Erythroblast (primary cell): ENCODE results near the gene CBLC.

Experiments
- GATA1 ChIP-seq: IDR thresholded peaks from 2 replicates; pipeline ENCODE4 v1.6.1; 2011; ENCODE audit warnings: low read depth, mild to moderate bottlenecking, control low read depth, low read length, moderate library complexity
- POLR2A ChIP-seq: IDR thresholded peaks from 2 replicates; pipeline ENCODE4 v1.6.1; 2011; ENCODE audit warnings: mild to moderate bottlenecking, low read length

DNA sequence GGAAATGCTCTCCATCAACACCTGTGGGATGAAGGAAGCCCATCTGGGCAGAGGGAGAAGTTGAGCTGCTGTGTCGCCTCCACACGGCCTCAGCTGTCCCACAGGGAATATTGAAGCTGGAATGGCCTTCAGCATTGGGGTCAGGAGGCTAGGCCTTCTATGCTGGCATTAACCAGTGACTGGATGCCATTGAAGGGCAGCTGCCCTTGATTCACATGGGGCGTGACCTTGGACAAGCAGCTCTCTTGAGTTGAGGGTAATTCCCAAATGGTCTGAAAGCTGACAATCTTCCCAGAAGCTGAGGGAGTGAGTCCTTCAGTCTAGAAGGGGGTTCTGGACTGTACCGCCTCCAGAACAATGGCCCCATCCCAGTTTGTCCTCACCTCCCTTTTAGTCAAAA, 22.5 kb upstream of the CBLC start:
- TF ChIP-seq POLR2A (no peak), GATA1 (no peak)
